Anterior cingulate cortex (tissue), 58 donors: Measurements from ENCODE around the gene KRTAP4-1.
"Not testable (repeated sequence)": the region's sequence is repeated elsewhere in the genome, so short reads cannot be mapped to it uniquely, and the experiment has no call there.

Source experiments
- DNase-seq, 58 donors: peaks; one replicate each; lab custom pipeline; 2025; lab: John Stamatoyannopoulos, UW

Gene KRTAP4-1

GRCh38 chr17:41176744-41177387, 7.8 kb downstream of the KRTAP4-1 start:
- DNase-seq = no peak

DNA sequence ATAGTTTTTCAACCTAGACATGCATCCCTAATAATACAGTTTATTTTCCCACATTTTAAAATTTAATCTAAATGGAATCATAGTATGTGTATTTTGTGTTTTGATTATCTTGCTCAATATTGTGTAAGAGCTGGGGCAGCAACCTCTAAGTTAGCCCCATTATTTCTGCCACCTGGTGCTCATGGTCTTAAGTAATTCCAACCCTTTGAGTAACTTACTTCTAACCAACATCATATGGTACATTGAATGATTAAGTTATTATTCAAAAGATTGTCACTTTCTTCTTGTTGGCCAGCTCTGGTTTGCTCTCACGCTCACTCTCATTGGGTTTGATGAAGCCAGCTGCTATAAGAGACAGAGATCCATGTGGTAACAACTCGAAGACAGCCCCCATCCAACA, 12.8 kb downstream of the KRTAP4-1 start:
- no peak for DNase-seq

GRCh38 chr17:41168121-41168520, 16.6 kb downstream of the KRTAP4-1 start, which contains the start of gene KRTAP4-3:
TSS of gene KRTAP4-3 (minus strand) at chr17:41168221. CDS start at chr17:41168172, 49 bp downstream.
- no peak for DNase-seq

GRCh38 chr17:41167561-41167960, 17.1 kb downstream of the KRTAP4-1 start:
- no peak for DNase-seq

DNA sequence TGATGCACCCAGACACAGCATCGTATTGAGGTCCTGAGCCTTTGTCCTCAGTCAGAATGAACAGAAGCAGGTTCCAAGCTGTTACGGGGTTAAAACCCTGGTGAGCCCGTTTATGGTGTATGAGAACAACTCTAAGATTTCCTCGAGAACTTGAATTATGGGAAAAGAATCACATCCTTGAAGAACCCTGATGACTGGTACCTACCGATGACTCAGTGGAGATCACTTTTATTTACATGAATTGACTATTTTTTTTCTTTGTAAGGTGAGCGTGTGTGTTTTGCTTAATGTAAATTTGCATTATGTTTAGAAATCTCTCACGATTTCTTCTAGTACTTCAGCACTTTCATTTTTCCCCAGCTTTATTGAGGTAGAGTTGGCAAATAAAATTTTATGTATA, 20.9 kb downstream of the KRTAP4-1 start:
- DNase-seq = no peak

- DNase-seq = no peak
Measured at GRCh38 chr17:41160648-41161047, 24.1 kb downstream of the KRTAP4-1 start, which contains the start of gene KRTAP4-4. TSS of gene KRTAP4-4 (minus strand) at chr17:41160748. CDS start at chr17:41160691, 57 bp downstream.

DNA sequence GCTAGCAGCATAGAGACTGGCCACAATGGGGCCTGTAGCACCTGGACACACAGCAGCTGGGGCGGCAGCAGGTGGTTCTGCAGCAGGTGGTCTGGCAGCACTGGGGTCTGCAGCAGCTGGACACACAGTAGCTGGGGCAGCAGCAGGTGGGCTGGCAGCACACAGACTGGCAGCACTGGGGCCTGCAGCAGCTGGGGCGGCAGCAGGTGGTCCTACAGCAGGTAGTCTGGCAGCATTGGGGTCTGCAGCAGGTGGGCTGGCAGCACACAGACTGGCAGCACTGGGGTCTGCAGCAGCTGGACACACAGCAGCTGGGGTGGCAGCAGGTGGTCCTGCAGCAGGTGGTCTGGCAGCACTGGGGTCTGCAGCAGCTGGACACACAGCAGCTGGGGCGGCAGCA, 24.5 kb downstream of the KRTAP4-1 start:
- not testable (repeated sequence) for DNase-seq

DNA sequence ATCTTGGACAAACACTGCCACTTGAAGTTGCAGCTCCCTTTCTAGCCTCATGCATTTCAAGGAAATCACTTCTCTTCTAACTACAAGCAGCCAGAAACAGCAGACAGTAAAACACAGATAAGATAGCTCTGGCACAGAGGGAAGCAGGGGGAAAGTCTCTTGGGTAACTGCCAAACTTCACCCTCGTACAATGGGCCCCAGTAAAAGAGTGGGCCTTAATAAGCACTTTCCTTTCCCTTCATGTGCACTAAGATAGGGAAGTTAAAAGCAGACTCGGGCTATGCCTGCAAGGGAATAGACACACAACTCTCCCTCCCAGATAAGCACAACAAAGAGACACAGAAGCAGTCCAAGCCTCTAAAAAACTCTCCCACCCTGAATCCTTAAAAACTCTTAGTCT, 30.9 kb downstream of the KRTAP4-1 start:
- DNase-seq = peak in 4 of 58 donors; percentile 3 to 37 (median 12)

DNA sequence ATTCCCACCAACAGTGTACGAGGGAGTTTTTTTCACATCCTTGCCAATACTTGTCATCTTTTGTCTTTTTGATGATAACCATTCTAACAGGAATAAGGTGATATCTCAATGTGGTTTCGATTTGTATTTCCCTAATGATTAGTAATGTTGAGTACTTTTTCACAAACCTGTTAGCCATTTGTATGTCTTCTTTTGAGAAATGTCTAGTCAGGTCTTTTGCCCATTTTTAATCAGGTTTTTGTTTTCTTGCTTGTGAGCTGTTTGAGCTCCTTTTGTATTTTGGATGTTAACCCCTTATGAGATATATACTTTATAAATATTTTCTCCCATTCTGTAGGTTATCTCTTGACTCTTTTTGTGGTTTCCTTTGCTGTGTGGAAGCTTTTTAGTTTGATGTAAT, 33.2 kb downstream of the KRTAP4-1 start:
- DNase-seq = no peak

GRCh38 chr17:41150026-41150425, 34.7 kb downstream of the KRTAP4-1 start:
- DNase-seq = no peak

- DNase-seq = no peak
Measured at GRCh38 chr17:41149652-41149985, 35.1 kb downstream of the KRTAP4-1 start, which contains the start of gene KRTAP4-5. TSS of gene KRTAP4-5 (minus strand) at chr17:41149825. CDS start at chr17:41149767, 58 bp downstream.

DNA sequence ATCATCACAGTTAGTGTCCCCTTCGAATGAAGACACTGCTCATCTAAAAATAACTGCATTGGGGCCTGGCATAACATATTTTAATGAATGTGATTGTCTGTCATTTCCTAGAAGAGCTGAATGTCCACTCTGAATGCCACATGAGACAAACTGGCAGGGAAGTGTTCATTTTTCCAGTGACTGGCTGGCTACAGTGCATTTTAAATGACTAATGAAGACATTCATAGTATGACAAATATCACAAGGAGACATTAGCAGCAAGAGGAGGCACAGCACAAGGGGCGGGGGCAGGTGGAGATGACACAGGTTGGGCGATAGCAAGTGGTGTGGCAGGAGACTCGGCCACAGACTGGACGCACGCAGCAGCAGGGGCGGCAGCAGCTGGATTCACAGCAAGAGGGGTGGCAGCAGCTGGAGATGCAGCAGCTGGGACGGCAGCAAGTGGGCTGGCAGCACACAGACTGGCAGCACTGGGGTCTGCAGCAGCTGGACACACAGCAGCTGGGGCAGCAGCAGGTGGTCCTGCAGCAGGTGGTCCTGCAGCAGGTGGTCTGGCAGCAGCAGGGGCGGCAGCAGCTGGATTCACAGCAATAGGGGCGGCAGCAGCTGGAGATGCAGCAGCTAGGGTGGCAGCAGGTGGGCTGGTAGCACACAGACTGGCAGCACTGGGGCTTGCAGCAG, 35.6 kb downstream of the KRTAP4-1 start:
- not testable (repeated sequence) for DNase-seq

- no peak for DNase-seq
Measured at GRCh38 chr17:41147531-41148204, 37.0 kb downstream of the KRTAP4-1 start.

- DNase-seq = no peak
Measured at GRCh38 chr17:41145261-41145660, 39.5 kb downstream of the KRTAP4-1 start.

DNA sequence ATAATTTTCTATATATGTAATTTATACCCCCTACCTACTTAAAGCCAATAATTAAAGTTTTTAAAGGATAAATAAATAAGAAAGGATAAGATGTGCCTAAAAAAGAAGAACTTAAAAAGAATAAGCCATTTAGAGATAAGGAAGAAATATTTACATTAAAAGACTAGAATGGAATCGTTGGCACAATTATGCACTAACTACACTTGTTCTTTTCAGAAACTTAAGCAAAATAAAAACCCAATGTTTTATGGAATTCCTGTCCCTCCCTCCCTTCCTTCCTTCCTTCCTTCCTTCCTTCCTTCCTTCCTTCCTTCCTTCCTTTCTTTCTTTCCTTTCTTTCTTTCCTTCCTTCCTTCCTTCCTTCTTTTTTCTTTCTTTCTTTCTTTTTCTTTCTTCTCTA, 39.9 kb downstream of the KRTAP4-1 start:
- no peak for DNase-seq

GRCh38 chr17:41141361-41141760, 43.4 kb downstream of the KRTAP4-1 start:
- no peak for DNase-seq

GRCh38 chr17:41140360-41141131, 44.2 kb downstream of the KRTAP4-1 start, which contains the start of gene KRTAP4-6:
TSS of gene KRTAP4-6 (minus strand) at chr17:41140544. CDS start at chr17:41140487, 57 bp downstream.
- no peak for DNase-seq

DNA sequence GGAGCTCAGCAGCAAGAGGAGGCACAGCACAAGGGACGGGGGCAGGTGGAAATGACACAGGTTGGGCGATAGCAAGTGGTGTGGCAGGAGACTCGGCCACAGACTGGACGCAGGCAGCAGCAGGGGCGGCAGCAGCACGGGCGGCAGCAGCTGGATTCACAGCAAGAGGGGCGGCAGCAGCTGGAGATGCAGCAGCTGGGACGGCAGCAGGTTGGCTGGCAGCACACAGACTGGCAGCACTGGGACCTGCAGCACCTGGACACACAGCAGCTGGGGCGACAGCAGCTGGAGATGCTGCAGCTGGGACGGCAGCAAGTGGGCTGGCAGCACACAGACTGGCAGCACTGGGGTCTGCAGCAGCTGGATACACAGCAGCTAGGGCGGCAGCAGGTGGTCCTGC, 44.8 kb downstream of the KRTAP4-1 start:
- not testable (repeated sequence) for DNase-seq
